Measurements from ENCODE around the gene FAM76B. TPM values are rescaled to one million over a fixed set of nuclear protein-coding genes. Genes with fewer than 3 reads are reported as not detected.

FAM76B gene
- total RNA-seq, 1 donor from 2014 or later, result 37.3 TPM

GRCh38 chr11:95805869-95806268, 16.3 kb upstream of the FAM76B start:
- H3K27me3 Mint-ChIP-seq (ENCODE audit: low read depth), result no peaks in the 10 kb centered on the region
- no peak for DNase-seq (ENCODE audit: low spot score in 2 of 2, unreplicated experiment in 2 of 2)
- peaks cover 47% of the 10 kb centered on the region for H3K9me3 Mint-ChIP-seq
- peaks cover 76% of the 10 kb centered on the region for H3K36me3 Mint-ChIP-seq
- H3K27ac Mint-ChIP-seq, result no peak overlapping the region
- TF ChIP-seq CTCF (IDR thresholded peaks at IDR 0.05; ENCODE audit: unreplicated experiment), result no peak
- no peak overlapping the region for H3K4me3 Mint-ChIP-seq
- H3K4me1 Mint-ChIP-seq, result no peaks in the 10 kb centered on the region

- no peaks in the 10 kb centered on the region for H3K27me3 Mint-ChIP-seq (ENCODE audit: low read depth)
- peaks cover 70% of the 10 kb centered on the region for H3K36me3 Mint-ChIP-seq
- H3K4me1 Mint-ChIP-seq, result peaks cover 13% of the 10 kb centered on the region
- no peak for TF ChIP-seq CTCF (IDR thresholded peaks at IDR 0.05; ENCODE audit: unreplicated experiment)
- H3K9me3 Mint-ChIP-seq, result peaks cover 31% of the 10 kb centered on the region
- no peak for DNase-seq (ENCODE audit: low spot score in 2 of 2, unreplicated experiment in 2 of 2)
- no peak overlapping the region for H3K4me3 Mint-ChIP-seq
- no peak overlapping the region for H3K27ac Mint-ChIP-seq
These were observed 14.4 kb upstream of the FAM76B start for GRCh38 chr11:95803973-95804372.

GRCh38 chr11:95802806-95803205, 13.2 kb upstream of the FAM76B start:
- peaks cover 59% of the 10 kb centered on the region for H3K36me3 Mint-ChIP-seq
- no peaks in the 10 kb centered on the region for H3K27me3 Mint-ChIP-seq (ENCODE audit: low read depth)
- H3K4me3 Mint-ChIP-seq, result no peak overlapping the region
- TF ChIP-seq CTCF (IDR thresholded peaks at IDR 0.05; ENCODE audit: unreplicated experiment), result no peak
- H3K9me3 Mint-ChIP-seq, result peaks cover 19% of the 10 kb centered on the region
- no peak overlapping the region for H3K27ac Mint-ChIP-seq
- peaks cover 13% of the 10 kb centered on the region for H3K4me1 Mint-ChIP-seq
- no peak for DNase-seq (ENCODE audit: low spot score in 2 of 2, unreplicated experiment in 2 of 2)

GRCh38 chr11:95800438-95800837, 10.9 kb upstream of the FAM76B start:
- no peak for DNase-seq (ENCODE audit: low spot score in 2 of 2, unreplicated experiment in 2 of 2)
- Mint-ChIP-seq H3K27ac (no peak overlapping the region), H3K9me3 (peaks cover 7% of the 10 kb centered on the region), H3K36me3 (peaks cover 38% of the 10 kb centered on the region), H3K27me3 (ENCODE audit: low read depth) (no peaks in the 10 kb centered on the region), H3K4me3 (no peak overlapping the region), H3K4me1 (peaks cover 17% of the 10 kb centered on the region)
- TF ChIP-seq CTCF (IDR thresholded peaks at IDR 0.05; ENCODE audit: unreplicated experiment), result no peak

- TF ChIP-seq CTCF (IDR thresholded peaks at IDR 0.05; ENCODE audit: unreplicated experiment), result no peak
- Mint-ChIP-seq H3K4me1 (peaks cover 17% of the 10 kb centered on the region), H3K36me3 (peaks cover 32% of the 10 kb centered on the region), H3K4me3 (no peak overlapping the region), H3K27ac (peak overlapping the region; percentile 12), H3K27me3 (ENCODE audit: low read depth) (no peaks in the 10 kb centered on the region), H3K9me3 (peaks cover 3% of the 10 kb centered on the region)
- no peak for DNase-seq (ENCODE audit: low spot score in 2 of 2, unreplicated experiment in 2 of 2)
These were observed 10.0 kb upstream of the FAM76B start for GRCh38 chr11:95799546-95799945.

GRCh38 chr11:95796501-95796900, 6.9 kb upstream of the FAM76B start:
- Mint-ChIP-seq H3K4me3 (no peak overlapping the region), H3K27me3 (ENCODE audit: low read depth) (no peaks in the 10 kb centered on the region), H3K36me3 (peaks cover 13% of the 10 kb centered on the region), H3K4me1 (peaks cover 38% of the 10 kb centered on the region), H3K9me3 (no peaks in the 10 kb centered on the region), H3K27ac (no peak overlapping the region)
- no peak for TF ChIP-seq CTCF (IDR thresholded peaks at IDR 0.05; ENCODE audit: unreplicated experiment)
- DNase-seq (ENCODE audit: low spot score in 2 of 2, unreplicated experiment in 2 of 2), result no peak
